ENCODE results near the gene UNC5B. TPM values are rescaled to one million over a fixed set of nuclear protein-coding genes. Genes with fewer than 3 reads are reported as not detected.

The UNC5B gene
- total RNA-seq, 1 donor from 2014 or later = 3.9 TPM

- DNase-seq = no peak
These were observed 107.5 kb downstream of the UNC5B start for GRCh38 chr10:71319800-71320392.

DNA sequence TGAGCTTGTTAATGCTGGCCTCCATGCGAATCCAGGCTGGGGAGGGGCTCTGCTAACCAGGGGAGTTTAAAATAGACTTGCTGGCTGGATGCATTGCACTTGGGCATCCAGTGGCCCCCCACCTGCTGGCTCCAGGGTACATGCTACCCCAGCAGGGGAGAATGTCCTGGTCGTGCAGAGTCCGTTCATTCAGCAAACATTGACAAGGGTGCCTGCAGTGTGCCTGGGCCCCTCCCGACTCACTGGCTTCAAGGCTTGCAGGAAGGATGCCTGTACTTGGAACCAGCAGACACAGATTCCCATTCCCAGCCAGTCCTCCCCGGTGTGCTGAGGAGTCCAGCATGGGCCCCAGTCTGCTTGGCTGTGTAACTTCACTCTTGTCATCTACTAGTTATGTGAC is 108.2 kb downstream of the UNC5B start:
- DNase-seq = no peak

- DNase-seq = no peak
These were observed 109.0 kb downstream of the UNC5B start for GRCh38 chr10:71321386-71321785.

GRCh38 chr10:71323407-71323806 is 111.0 kb downstream of the UNC5B start:
- no peak for DNase-seq

- DNase-seq = no peak
These were observed 112.4 kb downstream of the UNC5B start for GRCh38 chr10:71324743-71325142.

DNA sequence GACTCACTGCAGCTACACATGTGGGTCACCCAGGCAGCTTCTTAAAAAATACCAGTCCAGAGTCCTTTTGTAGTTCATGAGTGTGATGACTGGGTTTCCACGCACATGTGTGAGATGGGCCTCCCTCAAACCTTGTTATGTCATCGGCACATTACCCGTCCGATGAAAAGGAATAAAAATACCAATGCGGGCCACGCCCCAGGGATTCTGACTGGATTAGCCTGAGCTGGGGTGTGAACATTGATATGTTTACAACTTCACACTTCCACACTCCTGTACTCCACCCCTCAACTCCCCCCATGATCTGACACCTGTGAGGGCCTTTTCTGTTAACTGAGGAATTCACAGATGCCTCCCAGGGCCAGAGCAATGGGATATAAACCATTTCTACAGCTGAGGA is 112.9 kb downstream of the UNC5B start:
- DNase-seq = no peak

DNA sequence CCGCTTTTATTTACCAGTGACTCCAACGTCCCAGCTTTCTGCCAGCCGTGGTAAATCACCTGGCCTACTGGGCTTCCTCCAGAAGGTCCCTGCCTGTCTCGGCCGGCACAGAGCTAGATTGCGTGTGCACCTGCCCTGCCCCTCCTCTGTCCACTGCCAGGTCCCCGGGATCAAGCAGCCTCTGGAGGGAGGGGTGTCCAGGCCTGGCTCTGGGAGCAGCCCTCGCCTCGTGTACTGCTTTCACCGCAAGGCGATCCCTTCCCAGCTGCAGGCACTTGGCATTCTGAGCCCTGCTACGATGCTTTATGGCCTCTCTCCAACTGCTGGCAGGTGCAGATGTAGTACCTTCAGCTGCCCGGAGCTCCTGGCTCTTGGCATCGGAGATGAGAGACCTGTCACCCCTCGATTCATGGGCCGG is 114.1 kb downstream of the UNC5B start:
- no peak for DNase-seq

- no peak for DNase-seq
These were observed 118.5 kb downstream of the UNC5B start for GRCh38 chr10:71330789-71331404.

DNA sequence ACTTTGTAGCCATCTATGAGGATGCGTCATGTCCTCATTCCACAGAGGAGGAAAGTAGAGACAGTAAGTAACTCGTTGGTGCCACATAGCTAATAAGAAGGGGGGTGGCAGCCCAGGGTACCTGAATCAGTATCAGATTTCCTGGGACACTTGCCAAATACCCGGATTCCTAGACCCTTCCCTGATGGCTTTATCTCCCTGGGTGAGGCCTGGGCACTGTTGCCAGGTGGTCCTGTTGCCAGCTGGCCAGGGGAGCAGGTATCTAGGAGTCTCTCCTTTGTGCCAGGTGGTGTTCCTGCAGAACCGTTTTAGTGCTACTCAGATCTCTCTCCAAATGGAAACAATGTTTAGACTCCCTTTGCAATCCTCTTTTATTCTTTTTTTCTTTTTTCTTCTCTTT is 119.4 kb downstream of the UNC5B start:
- DNase-seq = no peak

DNA sequence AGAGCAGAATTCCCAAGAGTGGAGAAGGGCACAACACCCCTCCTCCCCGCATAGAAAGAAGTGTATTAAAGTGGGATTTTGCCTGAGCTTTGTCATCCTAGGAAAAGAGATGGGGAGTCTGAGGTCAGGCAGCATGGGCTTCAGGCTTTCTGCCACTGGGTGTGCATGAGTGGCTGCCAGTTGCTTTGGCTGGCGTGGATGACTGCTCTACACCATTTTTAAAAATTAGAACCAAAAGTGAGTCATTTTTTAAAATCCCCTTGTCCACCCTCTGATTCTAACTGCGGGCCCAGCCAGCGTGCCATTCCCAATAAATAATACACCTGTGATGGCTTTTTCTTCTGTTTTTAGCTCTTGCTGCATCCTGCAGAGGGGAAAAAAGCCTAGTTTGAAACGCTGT is 120.1 kb downstream of the UNC5B start:
- no peak for DNase-seq

GRCh38 chr10:71333129-71333887 is 120.9 kb downstream of the UNC5B start:
- no peak for DNase-seq

DNA sequence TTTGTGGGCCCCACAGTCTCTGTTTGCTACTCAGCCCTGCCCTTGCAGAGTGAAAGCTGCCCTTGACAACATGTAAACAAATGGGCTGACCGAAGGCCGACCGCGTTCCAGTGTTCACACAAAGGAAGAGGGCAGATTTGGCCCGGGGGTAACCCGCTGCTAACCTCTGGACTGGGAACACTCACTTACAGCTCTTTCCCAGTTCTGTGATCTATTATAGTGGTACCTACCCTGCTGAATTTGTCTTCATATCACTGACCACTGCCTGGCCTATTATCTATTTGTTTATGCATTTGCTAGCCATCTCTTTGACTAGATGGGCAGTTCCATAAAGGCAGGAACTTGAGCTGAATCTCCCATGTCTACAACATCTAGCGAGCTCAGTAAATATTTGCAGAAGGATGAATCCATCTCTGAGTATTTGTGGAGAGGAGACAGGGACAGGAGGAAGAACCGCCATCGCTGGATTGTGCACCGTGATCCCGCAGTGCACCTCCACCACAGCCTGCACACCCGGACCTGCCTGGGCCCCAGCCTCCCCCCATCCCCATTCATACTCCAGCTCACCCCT is 121.9 kb downstream of the UNC5B start:
- DNase-seq = no peak

DNA sequence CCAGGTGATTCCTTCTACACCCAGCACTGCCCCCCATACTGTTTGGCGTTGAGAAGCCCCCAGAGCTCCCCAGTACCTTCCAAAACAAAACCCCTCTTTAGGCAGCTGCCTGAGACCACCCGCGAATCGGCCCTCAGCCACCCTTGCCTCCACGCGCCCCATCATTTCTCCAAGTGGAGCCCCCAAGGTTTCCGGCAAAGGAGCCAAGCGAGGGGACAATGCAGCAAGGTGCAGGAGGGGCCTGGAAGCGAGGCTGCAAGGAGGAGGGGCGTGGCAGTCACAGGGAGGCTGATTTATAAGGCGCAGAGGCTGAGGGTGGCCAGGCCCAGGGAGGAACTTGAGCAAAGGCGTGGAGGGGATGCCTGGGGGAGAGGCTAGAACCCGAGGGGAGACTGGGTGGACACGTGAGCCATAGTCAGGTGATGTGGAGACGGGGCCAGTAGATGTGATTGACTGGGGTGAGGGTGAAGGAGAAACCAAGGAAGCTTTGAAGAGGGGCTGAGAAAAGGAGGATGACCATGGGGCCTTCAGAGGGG is 122.9 kb downstream of the UNC5B start:
- DNase-seq = no peak

DNA sequence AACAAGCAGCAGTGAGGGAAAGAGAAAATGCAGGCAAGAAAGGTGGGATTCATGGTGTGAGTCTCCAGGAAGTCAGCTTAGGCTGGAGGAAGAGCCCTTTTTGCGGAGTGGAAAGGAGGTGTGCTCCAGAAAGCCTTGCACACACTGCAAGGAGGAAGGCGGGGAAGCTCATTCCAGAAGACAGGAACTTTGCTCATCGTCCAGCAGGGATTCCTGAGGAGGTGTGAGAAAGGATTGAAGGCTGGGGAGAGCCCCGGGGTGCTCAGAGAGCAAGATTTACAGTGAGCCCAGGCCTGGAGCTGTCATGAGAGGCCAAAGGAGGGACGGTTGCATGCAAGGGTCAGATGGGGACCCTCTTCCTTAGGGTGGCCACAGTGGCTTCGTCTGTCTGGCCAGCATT is 124.3 kb downstream of the UNC5B start:
- DNase-seq = no peak

DNA sequence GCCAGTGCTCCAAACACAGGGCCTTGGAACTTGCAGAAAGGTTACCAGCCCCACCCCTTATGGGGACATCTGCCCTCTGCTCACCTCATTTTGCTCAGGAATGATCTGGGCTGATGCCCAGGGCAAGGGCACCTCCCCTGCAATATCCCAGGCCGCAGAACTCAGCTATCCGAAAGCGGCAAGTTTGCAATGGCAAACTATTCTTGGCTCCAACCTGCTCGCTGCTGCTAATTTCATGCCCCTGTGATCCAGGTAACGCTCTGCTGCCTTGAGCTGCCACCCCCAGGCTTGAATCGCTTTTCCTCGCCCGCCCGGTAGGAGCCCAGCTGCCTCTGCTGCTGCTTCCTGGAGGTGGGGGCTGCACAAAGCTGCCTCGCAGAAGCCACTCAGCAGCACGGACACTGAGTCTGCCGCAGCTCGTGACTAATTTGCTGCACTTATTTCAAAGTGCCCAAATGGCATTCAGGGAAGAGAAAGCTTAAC is 124.9 kb downstream of the UNC5B start:
- DNase-seq = no peak

- DNase-seq = no peak
These were observed 126.5 kb downstream of the UNC5B start for GRCh38 chr10:71338728-71339495.

- no peak for DNase-seq
These were observed 127.6 kb downstream of the UNC5B start for GRCh38 chr10:71339796-71340589.

- DNase-seq = no peak
These were observed 130.4 kb downstream of the UNC5B start for GRCh38 chr10:71342573-71343391.

- no peak for DNase-seq
These were observed 131.0 kb downstream of the UNC5B start for GRCh38 chr10:71343392-71343773.

DNA sequence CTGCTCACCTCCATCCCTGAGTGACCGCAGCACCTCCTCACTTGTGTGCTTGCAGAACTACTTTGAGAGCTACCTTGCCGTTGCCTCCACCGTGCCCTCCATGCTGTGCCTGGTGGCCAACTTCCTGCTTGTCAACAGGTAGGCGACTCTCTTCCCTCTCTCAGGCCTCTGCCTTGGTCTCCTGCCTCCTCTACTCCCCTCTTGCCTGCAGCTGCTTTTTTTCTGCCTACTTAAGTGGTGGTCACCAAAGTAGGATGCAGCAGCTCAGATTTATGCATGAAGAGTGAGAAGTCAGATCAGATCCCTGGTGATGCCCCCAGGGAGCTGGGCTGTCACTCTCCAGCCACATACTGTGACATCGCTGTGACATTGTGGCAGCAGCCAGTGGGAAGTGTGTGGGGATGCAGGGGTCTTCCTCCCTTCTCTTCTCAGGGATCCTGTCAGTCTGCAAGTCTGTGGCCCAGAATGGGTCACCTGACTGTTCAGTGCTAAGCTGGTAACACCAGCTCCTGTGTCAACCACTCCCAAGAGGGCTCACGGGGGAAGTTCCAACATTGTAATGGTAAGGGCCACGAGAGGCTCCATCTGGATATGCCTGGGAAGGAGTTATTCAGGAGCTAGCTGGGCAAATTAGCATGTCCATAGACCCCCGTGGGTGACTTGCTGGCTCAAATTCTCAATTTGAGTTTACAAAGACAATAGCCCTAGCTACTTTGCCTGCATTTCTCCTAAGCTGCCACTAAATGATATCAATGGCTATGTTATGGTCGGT is 132.0 kb downstream of the UNC5B start:
- DNase-seq = no peak
